Measurements from ENCODE around the gene SPATA6L.

SPATA6L gene

GRCh38 chr9:4666042-4666699 is at the start of gene SPATA6L:
TSS of gene SPATA6L (minus strand) at chr9:4666480. CDS start at chr9:4666250, 230 bp downstream.
- DNase-seq: no peak

GRCh38 chr9:4714266-4715016 is 48.2 kb upstream of the SPATA6L start:
- DNase-seq: no peak

GRCh38 chr9:4713849-4714248 is 47.6 kb upstream of the SPATA6L start:
- no peak for DNase-seq

- no peak for DNase-seq
These were observed 43.1 kb upstream of the SPATA6L start for GRCh38 chr9:4709380-4709779.

- DNase-seq: no peak
These were observed 40.8 kb upstream of the SPATA6L start for GRCh38 chr9:4706971-4707622.

- no peak for DNase-seq
These were observed 39.7 kb upstream of the SPATA6L start for GRCh38 chr9:4706021-4706420.

- no peak for DNase-seq
These were observed 37.8 kb upstream of the SPATA6L start for GRCh38 chr9:4704129-4704528.

- no peak for DNase-seq
These were observed 35.2 kb upstream of the SPATA6L start for GRCh38 chr9:4701526-4701925.

- no peak for DNase-seq
These were observed 34.7 kb upstream of the SPATA6L start for GRCh38 chr9:4700932-4701331.

GRCh38 chr9:4700091-4700490 is 33.8 kb upstream of the SPATA6L start:
- DNase-seq: no peak

- no peak for DNase-seq
These were observed 25.5 kb upstream of the SPATA6L start for GRCh38 chr9:4691795-4692194.

GRCh38 chr9:4690144-4690543 is 23.9 kb upstream of the SPATA6L start:
- DNase-seq: no peak

GRCh38 chr9:4689687-4690104 is 23.4 kb upstream of the SPATA6L start:
- no peak for DNase-seq

- no peak for DNase-seq
These were observed 22.7 kb upstream of the SPATA6L start for GRCh38 chr9:4689021-4689420.

- DNase-seq: no peak
These were observed 20.3 kb upstream of the SPATA6L start for GRCh38 chr9:4686584-4686983.

- DNase-seq: no peak
These were observed 19.8 kb upstream of the SPATA6L start for GRCh38 chr9:4686112-4686511.

GRCh38 chr9:4684820-4685219 is 18.5 kb upstream of the SPATA6L start:
- DNase-seq: no peak

- no peak for DNase-seq
These were observed 14.5 kb upstream of the SPATA6L start for GRCh38 chr9:4680750-4681149.

- no peak for DNase-seq
These were observed 13.9 kb upstream of the SPATA6L start for GRCh38 chr9:4680173-4680525.

- DNase-seq: peak; percentile 41 to 71
These were observed 13.2 kb upstream of the SPATA6L start, which contains the start of gene CDC37L1 for GRCh38 chr9:4679268-4680172. TSS of gene CDC37L1 (plus strand) at chr9:4679569. CDS start at chr9:4679768, 199 bp downstream.

GRCh38 chr9:4678679-4679267 is 12.5 kb upstream of the SPATA6L start:
- no peak for DNase-seq

- DNase-seq: no peak
These were observed 11.1 kb upstream of the SPATA6L start for GRCh38 chr9:4677392-4677791.

- DNase-seq: no peak
These were observed 8.5 kb upstream of the SPATA6L start for GRCh38 chr9:4674783-4675182.

Data from SW 1271 (cell line).